Kidney (tissue), 14 donors: Measurements from ENCODE around the gene CORO2B. TPM values are rescaled to one million over a fixed set of nuclear protein-coding genes. Genes with fewer than 3 reads are reported as not detected.

Experiments used
- DNase-seq, 5 donors: peaks; one replicate each; pipeline ENCODE4 v3.0.0-alpha.2; 2013 to 2020
- FAIRE-seq: peaks from 2 replicates; lab custom pipeline; 2012; peaks lifted over from hg19 to GRCh38; lab: Jason Lieb, UNC
- H3K27ac ChIP-seq, 2 donors: one replicate each; pipeline ENCODE4 v1.7.0; 2013; ENCODE audit warnings: low read depth in 2 of 2, low read length in 2 of 2, inconsistent platforms in 1 of 2
- H3K27me3 ChIP-seq: one replicate; pipeline ENCODE4 v1.7.1; 2013; ENCODE audit warnings: low read length, inconsistent platforms; ENCODE audit not compliant: control insufficient read depth, insufficient read depth
- H3K36me3 ChIP-seq, 3 donors: one replicate each; pipeline versions ENCODE4 v1.7.0 to v1.7.1; 2013; ENCODE audit warnings: low read length in 3 of 3, control low read depth in 1 of 3, inconsistent platforms in 1 of 3; ENCODE audit not compliant: insufficient read depth in 3 of 3, control insufficient read depth in 2 of 3
- H3K4me1 ChIP-seq, 3 donors: one replicate each; pipeline versions ENCODE4 v1.7.0 to v1.7.1; 2013; ENCODE audit warnings: low read length in 3 of 3, inconsistent platforms in 1 of 3, low read depth in 1 of 3; ENCODE audit not compliant: control insufficient read depth in 2 of 3, insufficient read depth in 2 of 3
- H3K4me3 ChIP-seq, 3 donors: one replicate each; pipeline versions ENCODE4 v1.7.0 to v1.8.1; 2013; ENCODE audit warnings: low read length in 3 of 3, control low read depth in 1 of 3, inconsistent platforms in 1 of 3
- H3K9ac ChIP-seq, 3 donors: one replicate each; pipeline versions ENCODE4 v1.7.0 to v1.7.1; 2013; ENCODE audit warnings: low read length in 3 of 3, control low read depth in 1 of 3, inconsistent platforms in 1 of 3
- H3K9me3 ChIP-seq, 3 donors: one replicate each; pipeline versions ENCODE4 v1.7.0 to v1.7.1; 2013; ENCODE audit warnings: low read length in 3 of 3, control low read depth in 1 of 3, inconsistent platforms in 1 of 3; ENCODE audit not compliant: control insufficient read depth in 2 of 3, insufficient read depth in 1 of 3
- CTCF ChIP-seq: IDR thresholded peaks from 3 replicates; pipeline ENCODE4 v1.5.1; 2012; ENCODE audit warnings: mild to moderate bottlenecking, moderate library complexity, borderline replicate concordance; ENCODE audit not compliant: insufficient read depth; ENCODE audit errors: extremely low read depth
- intact Hi-C: fragments of 100-400 bp; cut with DNase I; formaldehyde crosslinking; loops from one replicate; pipeline ENCODE4 v1.11.1; 2022
- polyA plus RNA-seq: library from polyadenylated mRNA; stranded (reverse); fragments of 350-450 nt; fragmentation: Illumina TruSeq; extraction: RNeasy Lipid Tissue Mini Kit (QIAGEN cat#74804); gene quantifications from one replicate; pipeline ENCODE4 v1.2.3, GENCODE V29; 2014; ENCODE audit warnings: low read depth, low replicate concordance; ENCODE audit not compliant: insufficient read depth
- total RNA-seq: library from RNA; stranded (reverse); fragmentation: NEBNext Ultra II Directional; extraction: Animal tissue kit (Norgen Biotek cat#: 25700); gene quantifications from one replicate; pipeline ENCODE4 v1.2.1, GENCODE V29; 2021
- donor health status: control.
- donor health status: control.
- donor health status: control.
- donor health status: control.
- donor health status: control.
- donor health status: DM: yes; HTN: yes; CAD: no.
- donor health status: Normal renal cell carcinoma (clear cell type).

CORO2B gene
- total and polyA plus RNA-seq, 2 donors from 2014 or later: 7.9 to 9.0 TPM

- no peak for TF ChIP-seq CTCF
- intact Hi-C loops: no loop called here
- no peaks in the 10 kb centered on the region for H3K4me1 ChIP-seq
- no peak overlapping the region for H3K9ac ChIP-seq
- H3K27ac ChIP-seq: no peak overlapping the region
- H3K27me3 ChIP-seq: no peaks in the 10 kb centered on the region
- H3K9me3 ChIP-seq: no peaks in the 10 kb centered on the region
- H3K36me3 ChIP-seq: no peaks in the 10 kb centered on the region
- H3K4me3 ChIP-seq: no peak overlapping the region
- DNase-seq (no peak), FAIRE-seq (no peak)
Measured at GRCh38 chr15:68712886-68713285, 134.1 kb downstream of the CORO2B start.

GRCh38 chr15:68713874-68714273 is 135.1 kb downstream of the CORO2B start:
- H3K9me3 ChIP-seq: no peaks in the 10 kb centered on the region
- FAIRE-seq (no peak), DNase-seq (no peak)
- H3K27me3 ChIP-seq: no peaks in the 10 kb centered on the region
- H3K4me3 ChIP-seq: no peak overlapping the region
- intact Hi-C loops: no loop called here
- no peaks in the 10 kb centered on the region for H3K4me1 ChIP-seq
- H3K27ac ChIP-seq: no peak overlapping the region
- TF ChIP-seq CTCF: no peak
- no peak overlapping the region for H3K9ac ChIP-seq
- no peaks in the 10 kb centered on the region for H3K36me3 ChIP-seq

GRCh38 chr15:68715111-68715510 is 136.3 kb downstream of the CORO2B start:
- Histone ChIP-seq H3K4me1 (no peaks in the 10 kb centered on the region), H3K27me3 (no peaks in the 10 kb centered on the region), H3K36me3 (no peaks in the 10 kb centered on the region), H3K27ac (no peak overlapping the region), H3K4me3 (no peak overlapping the region), H3K9ac (no peak overlapping the region), H3K9me3 (no peaks in the 10 kb centered on the region)
- no peak for DNase-seq
- intact Hi-C loops: no loop called here
- no peak for FAIRE-seq
- no peak for TF ChIP-seq CTCF

GRCh38 chr15:68717951-68718350 is 139.2 kb downstream of the CORO2B start:
- no peaks in the 10 kb centered on the region for H3K27me3 ChIP-seq
- intact Hi-C loops: no loop called here
- no peak for TF ChIP-seq CTCF
- no peak overlapping the region for H3K4me3 ChIP-seq
- H3K4me1 ChIP-seq: no peaks in the 10 kb centered on the region
- no peak for FAIRE-seq
- H3K36me3 ChIP-seq: no peaks in the 10 kb centered on the region
- no peak overlapping the region for H3K27ac ChIP-seq
- no peak overlapping the region for H3K9ac ChIP-seq
- no peak for DNase-seq
- no peaks in the 10 kb centered on the region for H3K9me3 ChIP-seq
